Tibial artery (tissue), 4 donors: ENCODE results near the gene GLT6D1.
"Not testable (repeated sequence)": the region's sequence is repeated elsewhere in the genome, so short reads cannot be mapped to it uniquely, and the experiment has no call there.

ENCODE experiments used
- DNase-seq, 2 donors: peaks; one replicate each; pipeline ENCODE4 v3.0.0-alpha.2; 2019
- H3K27ac ChIP-seq, 2 donors: fragments of 200-600 bp; sonication (generic) in 1 of 2; 1 replicate in 1 of 2; 2 replicates in 1 of 2; pipeline ENCODE4 v1.5.1; 2018 to 2019; ENCODE audit warnings: mild to moderate bottlenecking in 1 of 2
- H3K27me3 ChIP-seq, 2 donors: fragments of 200-600 bp; sonication (generic) in 1 of 2; one replicate each; pipeline versions ENCODE4 v1.5.1 to v1.6.0; 2016 to 2019
- H3K36me3 ChIP-seq, 3 donors: fragments of 200-600 bp; sonication (generic) in 2 of 3; one replicate each; pipeline ENCODE4 v1.5.1; 2016 to 2019; ENCODE audit warnings: mild to moderate bottlenecking in 2 of 3
- H3K4me1 ChIP-seq, 4 donors: fragments of 200-600 bp; sonication (generic) in 2 of 4; 1 replicate in 3 of 4; 2 replicates in 1 of 4; pipeline ENCODE4 v1.5.1; 2016 to 2019
- H3K4me3 ChIP-seq, 2 donors: fragments of 200-600 bp; sonication (generic) in 1 of 2; 1 replicate in 1 of 2; 2 replicates in 1 of 2; pipeline ENCODE4 v1.5.1; 2018 to 2019; ENCODE audit warnings: mild to moderate bottlenecking in 2 of 2
- H3K9me3 ChIP-seq, 3 donors: fragments of 200-600 bp; sonication (generic) in 1 of 3; one replicate each; pipeline ENCODE4 v1.5.1; 2016 to 2019
- intact Hi-C: fragments of 100-400 bp; cut with DNase I; formaldehyde crosslinking; loops from one replicate; pipeline ENCODE4 v1.15.0; 2023; ENCODE audit warnings: low total_unique reads
- TF ChIP-seq, protein P1 (sequence below), 2 experiments: fragments of 200-600 bp in 1 of 2; fragments of 450-650 bp in 1 of 2; IDR thresholded peaks; one replicate each; pipeline ENCODE4 v1.5.1; 2017 to 2019; ENCODE audit warnings: antibody characterized with exemption in 2 of 2, mild to moderate bottlenecking in 1 of 2, moderate library complexity in 1 of 2

GLT6D1 gene

DNA sequence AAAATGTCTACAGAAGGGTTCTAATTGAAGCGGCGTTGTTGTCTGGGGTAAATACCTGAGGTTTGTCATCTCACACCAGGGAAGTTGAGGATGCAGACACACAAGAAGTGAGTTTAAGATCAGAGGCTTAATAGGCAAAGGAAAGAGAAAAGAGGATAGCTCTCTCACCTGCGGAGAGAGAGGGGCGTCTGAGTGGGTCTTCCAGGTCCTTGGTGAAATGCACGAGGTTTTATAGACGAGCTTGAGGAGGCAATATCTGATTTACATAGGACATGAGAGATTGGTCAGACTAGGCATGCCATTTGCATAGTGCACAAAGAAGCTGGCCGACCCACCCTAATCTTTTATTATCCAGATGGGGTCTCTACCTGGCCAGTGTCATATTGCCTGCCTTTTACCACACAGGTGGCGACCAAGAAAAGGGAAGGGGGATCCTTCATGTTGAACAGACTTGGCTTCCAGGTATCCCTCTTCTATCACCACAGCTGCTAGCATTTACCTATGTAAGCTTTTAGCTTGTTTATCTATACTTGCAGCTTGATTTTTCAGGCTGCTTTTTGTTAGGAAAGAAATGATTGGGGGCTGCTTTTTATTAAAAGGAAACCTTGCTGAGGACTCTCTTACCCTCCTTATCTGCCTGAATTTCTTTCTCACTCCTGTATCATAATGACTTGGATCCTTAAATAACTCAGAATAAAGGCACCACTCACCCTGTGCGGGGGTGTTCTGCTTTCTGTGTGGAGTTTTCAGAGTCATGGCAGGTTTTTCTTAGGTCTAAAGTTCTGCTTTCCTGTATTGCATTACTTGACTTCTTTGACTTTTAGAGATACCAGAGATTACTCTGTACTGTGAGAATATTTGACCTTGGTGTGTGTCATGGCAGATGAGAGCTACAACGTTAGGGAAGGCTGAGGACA lies 9.4 kb upstream of the GLT6D1 start:
- no peak for DNase-seq
- no peak overlapping the region for H3K27ac ChIP-seq
- TF ChIP-seq, protein P1, sequence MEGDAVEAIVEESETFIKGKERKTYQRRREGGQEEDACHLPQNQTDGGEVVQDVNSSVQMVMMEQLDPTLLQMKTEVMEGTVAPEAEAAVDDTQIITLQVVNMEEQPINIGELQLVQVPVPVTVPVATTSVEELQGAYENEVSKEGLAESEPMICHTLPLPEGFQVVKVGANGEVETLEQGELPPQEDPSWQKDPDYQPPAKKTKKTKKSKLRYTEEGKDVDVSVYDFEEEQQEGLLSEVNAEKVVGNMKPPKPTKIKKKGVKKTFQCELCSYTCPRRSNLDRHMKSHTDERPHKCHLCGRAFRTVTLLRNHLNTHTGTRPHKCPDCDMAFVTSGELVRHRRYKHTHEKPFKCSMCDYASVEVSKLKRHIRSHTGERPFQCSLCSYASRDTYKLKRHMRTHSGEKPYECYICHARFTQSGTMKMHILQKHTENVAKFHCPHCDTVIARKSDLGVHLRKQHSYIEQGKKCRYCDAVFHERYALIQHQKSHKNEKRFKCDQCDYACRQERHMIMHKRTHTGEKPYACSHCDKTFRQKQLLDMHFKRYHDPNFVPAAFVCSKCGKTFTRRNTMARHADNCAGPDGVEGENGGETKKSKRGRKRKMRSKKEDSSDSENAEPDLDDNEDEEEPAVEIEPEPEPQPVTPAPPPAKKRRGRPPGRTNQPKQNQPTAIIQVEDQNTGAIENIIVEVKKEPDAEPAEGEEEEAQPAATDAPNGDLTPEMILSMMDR (IDR thresholded peaks at IDR 0.05), result no peak
- H3K9me3 ChIP-seq, result peaks cover 8 to 49% (median 31%) of the 10 kb centered on the region in 3 donors
- no peaks in the 10 kb centered on the region for H3K4me1 ChIP-seq
- H3K4me3 ChIP-seq, result no peak overlapping the region
- intact Hi-C loops, result no loop called here
- H3K27me3 ChIP-seq, result peaks cover 0 to 4% of the 10 kb centered on the region in 2 donors
- no peaks in the 10 kb centered on the region for H3K36me3 ChIP-seq

DNA sequence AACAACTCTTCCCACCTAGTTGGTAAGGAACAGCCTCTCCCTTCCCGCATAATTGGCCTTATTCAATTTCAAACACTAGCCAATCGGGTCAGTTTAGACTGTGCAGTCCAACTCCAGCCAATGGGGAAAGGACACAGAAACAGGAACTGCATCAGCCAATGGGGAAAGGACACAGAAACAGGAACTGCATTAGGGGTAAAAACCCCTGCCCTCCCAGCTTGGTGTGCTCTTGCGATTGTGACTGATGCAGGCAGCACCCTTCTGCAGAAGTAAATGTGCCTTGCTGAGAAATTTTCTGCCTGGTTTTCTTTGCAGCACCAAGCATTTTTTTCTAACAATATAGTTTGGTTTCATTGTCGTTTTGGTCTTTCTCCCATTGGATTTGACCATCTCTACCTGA lies 8.5 kb upstream of the GLT6D1 start:
- intact Hi-C loops, result no loop called here
- Histone ChIP-seq H3K27me3 (peaks cover 0 to 4% of the 10 kb centered on the region in 2 donors), H3K9me3 (peaks cover 8 to 49% (median 34%) of the 10 kb centered on the region in 3 donors)

DNA sequence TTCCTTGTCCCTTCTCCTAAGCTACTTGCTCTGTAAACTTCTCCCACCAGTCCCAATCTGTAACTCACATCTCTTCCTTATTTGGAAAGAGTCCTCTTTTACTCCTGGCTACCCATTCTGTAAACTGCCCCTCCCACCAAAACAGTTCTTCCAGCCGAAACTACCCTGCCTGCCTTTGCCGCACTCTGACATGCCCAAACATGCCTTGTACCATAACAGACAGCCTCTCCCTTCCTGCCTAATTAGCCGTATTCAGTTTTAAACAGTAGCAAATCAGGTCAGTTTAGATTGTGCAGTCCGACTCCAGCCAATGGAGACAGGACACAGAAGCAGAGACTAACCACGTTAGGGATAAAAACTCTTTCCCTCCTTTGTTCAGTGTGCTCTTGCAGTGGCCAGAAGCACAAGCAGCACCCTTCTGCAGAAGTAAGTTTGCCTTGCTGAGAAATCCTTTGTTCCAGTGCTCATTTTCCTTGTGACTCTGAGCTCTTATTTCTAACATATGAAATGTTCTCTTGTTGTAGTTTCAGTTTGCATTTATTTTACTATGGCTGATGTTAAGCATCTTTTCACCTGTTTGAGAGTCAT lies 5.4 kb upstream of the GLT6D1 start:
- Histone ChIP-seq H3K36me3 (no peaks in the 10 kb centered on the region), H3K27me3 (peaks cover 0 to 2% of the 10 kb centered on the region in 2 donors), H3K27ac (no peak overlapping the region), H3K4me3 (no peak overlapping the region), H3K4me1 (no peaks in the 10 kb centered on the region), H3K9me3 (peaks cover 8 to 49% (median 34%) of the 10 kb centered on the region in 3 donors)
- DNase-seq, result no peak
- intact Hi-C loops, result no loop called here
- TF ChIP-seq, protein P1 (IDR thresholded peaks at IDR 0.05), result no peak

More for the DNA sequence above, 8.5 kb upstream of the GLT6D1 start:
- Histone ChIP-seq H3K4me1 (no peaks in the 10 kb centered on the region), H3K36me3 (no peaks in the 10 kb centered on the region), H3K4me3 (no peak overlapping the region), H3K27ac (no peak overlapping the region)
- TF ChIP-seq, protein P1 (IDR thresholded peaks at IDR 0.05), result no peak
- DNase-seq, result no peak

DNA sequence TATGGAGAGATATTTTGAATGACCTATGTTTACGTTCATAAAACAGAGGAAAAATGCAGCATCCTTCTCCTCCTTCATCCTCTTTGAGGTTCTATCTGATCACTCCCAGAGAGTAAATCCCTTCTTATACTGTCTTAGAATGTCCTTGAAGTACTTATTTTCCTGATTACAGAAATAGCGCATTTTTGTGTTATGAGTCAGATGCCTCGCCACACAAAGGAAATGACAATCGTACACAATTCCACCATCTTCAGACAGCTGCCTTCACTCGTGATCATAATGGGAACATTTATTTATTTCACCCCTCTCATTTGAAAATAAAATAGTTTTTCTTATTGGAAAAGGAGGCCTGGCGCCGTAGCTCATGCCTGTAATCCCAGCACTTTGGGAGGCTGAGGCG lies 2.4 kb upstream of the GLT6D1 start:
- peaks cover 0 to 23% (median 16%) of the 10 kb centered on the region in 3 donors for H3K9me3 ChIP-seq
- intact Hi-C loops, result no loop called here
- H3K27me3 ChIP-seq, result peaks cover 0 to 9% of the 10 kb centered on the region in 2 donors
- TF ChIP-seq, protein P1 (IDR thresholded peaks at IDR 0.05), result no peak
- no peaks in the 10 kb centered on the region for H3K4me1 ChIP-seq
- no peak overlapping the region for H3K4me3 ChIP-seq
- no peak for DNase-seq
- H3K36me3 ChIP-seq, result no peaks in the 10 kb centered on the region
- H3K27ac ChIP-seq, result no peak overlapping the region

DNA sequence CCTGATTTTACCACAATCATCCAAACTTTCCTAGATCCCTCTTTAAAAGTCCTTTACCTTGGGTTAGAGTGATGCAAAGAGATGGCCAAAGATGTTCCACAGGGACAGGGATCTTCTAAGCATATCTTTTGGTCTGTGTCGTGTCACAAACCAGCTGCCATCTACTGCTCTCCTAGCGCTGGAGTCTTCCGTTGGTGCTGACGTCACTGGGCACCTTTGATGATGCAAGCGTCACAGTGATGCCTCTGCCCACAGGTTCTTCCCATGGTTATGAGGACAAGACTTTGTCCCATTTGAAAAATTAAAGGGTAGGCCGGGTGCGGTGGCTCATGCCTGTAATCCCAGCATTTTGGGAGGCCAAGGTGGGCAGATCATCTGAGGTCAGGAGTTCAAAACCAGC lies 1.7 kb upstream of the GLT6D1 start:
- Histone ChIP-seq H3K9me3 (peaks cover 0 to 18% (median 16%) of the 10 kb centered on the region in 3 donors), H3K27ac (no peak overlapping the region), H3K36me3 (no peaks in the 10 kb centered on the region), H3K4me1 (no peaks in the 10 kb centered on the region), H3K27me3 (peaks cover 0 to 9% of the 10 kb centered on the region in 2 donors), H3K4me3 (no peak overlapping the region)
- TF ChIP-seq, protein P1 (IDR thresholded peaks at IDR 0.05), result no peak
- DNase-seq, result no peak
- intact Hi-C loops, result no loop called here

DNA sequence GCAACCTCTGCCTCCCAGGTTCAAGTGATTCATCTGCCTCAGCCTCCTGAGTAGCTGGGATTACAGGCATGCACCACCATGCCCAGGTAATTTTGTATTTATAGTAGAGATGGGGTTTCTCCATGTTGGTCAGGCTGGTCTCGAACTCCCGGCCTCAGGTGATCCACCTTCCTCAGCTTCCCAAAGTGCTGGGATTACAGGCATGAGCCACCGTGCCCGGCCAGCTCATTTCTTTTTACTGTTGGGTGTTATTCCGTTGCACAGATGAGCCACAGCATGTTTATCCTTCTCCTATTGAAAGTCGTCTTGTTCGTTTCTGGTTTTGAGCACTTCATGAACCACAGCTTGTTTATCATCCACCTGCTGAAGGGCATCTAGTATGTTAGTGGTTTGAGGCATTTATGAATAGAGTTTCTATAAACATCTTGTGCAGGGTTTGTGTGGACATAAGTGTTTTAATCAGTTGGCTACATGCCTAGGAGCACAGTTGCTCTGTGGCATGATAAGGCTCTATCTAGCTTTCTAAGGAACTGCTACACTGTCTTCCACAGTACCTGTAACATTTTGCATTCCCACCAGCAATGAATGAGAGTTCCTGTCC lies 2.3 kb downstream of the GLT6D1 start:
- DNase-seq, H3K4me3 ChIP-seq, H3K4me1 ChIP-seq, H3K9me3 ChIP-seq, H3K27ac ChIP-seq, intact Hi-C loops, H3K36me3 ChIP-seq: not testable (repeated sequence)
- H3K27me3 ChIP-seq, result peaks cover 0 to 25% of the 10 kb centered on the region in 2 donors
